ENCODE data around the gene LHFPL4. TPM values are rescaled to one million over a fixed set of nuclear protein-coding genes. Genes with fewer than 3 reads are reported as not detected.
"Not testable (repeated sequence)": the region's sequence is repeated elsewhere in the genome, so short reads cannot be mapped to it uniquely, and the experiment has no call there.

Gene LHFPL4
- total RNA-seq, 1 donor from 2014 or later, result not detected

DNA sequence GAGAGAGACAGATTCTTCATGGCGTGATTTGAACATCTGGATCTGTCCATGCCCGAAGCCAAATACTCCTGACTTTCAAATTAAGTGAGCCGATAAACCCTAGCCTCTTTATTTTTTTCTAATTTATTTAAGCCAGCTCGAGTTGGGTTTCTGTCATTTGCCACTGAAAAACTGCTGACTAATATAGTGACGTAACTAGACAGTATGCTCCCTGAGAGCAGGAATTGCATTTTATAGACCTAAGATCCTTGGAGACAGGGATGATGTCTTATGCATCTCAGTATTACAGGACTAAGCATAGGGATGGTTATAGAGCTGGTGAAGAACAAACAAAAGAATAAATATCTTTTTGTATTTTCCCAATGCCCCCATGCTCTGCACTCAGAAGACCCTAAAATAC is 4.6 kb downstream of the LHFPL4 start:
- no peak for DNase-seq (ENCODE audit: extremely low read depth, low read depth, low spot score)

DNA sequence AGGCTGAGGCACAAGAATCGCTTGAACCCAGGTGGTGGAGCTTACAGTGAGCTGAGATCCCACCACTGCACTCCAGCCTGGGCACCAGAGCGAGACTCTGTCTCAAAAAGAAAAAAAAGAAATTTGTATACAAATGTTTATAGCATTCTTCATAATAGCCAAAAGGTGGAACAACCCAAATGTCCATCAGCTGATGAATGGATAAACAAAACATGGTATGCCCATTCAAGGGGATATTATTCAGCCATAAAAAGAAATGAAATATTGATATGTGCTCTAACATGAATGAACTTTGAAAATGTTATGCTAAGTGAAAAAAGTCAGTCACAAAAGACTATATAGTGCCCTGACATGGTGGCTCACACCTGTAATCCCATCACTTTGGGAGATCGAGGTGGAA is 11.4 kb downstream of the LHFPL4 start:
- DNase-seq (ENCODE audit: extremely low read depth, low read depth, low spot score), result no peak

DNA sequence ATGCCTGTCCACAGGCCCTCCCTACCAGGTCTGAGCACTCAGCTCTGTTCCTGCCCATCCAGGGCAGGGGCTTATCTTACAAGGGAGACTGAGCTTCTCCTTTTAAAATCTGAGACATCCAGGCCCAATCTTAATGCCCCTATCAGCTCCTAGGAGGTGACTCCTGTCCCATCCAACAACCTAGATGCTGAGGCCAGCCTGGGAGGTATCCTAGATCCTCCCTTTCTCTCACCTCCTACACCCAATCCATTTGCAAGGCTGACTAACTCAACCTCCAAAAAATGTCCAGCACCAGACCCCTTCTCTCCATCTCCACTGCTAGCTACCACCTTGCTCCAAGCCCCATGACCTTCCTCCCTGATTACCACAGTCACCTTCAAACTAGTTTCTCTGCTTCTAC is 17.4 kb downstream of the LHFPL4 start:
- DNase-seq (ENCODE audit: extremely low read depth, low read depth, low spot score), result no peak

DNA sequence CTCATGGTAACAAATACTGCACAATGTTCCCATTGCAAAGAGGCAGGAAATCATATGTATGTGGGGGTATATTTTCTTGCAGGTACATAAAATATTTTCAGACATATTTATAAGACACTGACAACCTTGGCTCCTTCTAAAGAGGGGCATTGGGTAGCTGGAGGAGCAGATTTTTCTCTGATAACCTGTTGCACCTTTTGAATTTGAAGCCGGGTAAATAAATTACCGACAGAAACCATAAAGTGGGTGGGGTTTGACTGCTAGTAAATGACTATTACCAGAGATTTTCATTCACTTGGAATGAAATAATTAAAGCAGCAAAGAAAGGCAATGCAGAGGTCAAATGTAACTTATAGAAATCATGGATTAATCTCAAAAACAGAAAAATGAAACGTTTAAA is 19.2 kb downstream of the LHFPL4 start:
- no peak for DNase-seq (ENCODE audit: extremely low read depth, low read depth, low spot score)

DNA sequence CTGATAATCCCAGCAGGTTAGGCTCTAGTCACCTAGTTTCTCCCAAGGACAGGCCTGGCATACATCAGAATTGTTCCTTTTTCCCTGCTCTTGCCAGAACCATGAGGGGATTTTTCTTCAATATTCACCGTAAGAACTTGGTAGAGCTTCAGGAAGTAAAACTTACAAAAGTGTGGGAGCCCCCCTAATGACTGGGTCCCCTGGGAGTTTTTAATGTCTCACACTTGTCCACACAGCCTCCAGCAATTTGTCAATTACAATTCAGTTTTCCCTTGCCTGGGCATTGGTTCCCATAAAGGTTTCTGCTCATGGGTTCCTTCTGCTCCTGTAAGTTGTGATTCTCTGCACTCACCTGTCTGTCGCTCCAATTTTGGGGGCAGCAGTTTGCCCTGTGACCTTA is 28.5 kb downstream of the LHFPL4 start:
- DNase-seq (ENCODE audit: extremely low read depth, low read depth, low spot score), result no peak

DNA sequence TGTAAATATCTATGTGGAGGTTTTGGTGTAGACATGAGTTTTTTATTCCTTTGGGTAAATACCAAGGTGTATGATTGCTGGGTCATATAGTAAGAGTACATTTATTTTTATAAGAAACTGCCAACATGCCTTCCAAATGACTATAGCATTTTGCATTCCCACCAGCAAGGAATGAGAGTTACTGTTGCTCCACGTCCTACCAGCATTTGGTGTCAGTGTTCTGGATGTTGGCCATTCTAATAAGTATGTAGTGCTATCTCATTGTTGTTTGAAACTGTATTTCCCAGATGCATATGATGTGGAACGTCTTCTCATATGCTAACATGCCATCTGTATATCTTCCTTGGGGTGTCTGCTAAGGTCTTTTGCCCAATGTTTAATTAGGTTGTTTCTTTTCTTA is 38.7 kb downstream of the LHFPL4 start:
- DNase-seq (ENCODE audit: extremely low read depth, low read depth, low spot score), result no peak

DNA sequence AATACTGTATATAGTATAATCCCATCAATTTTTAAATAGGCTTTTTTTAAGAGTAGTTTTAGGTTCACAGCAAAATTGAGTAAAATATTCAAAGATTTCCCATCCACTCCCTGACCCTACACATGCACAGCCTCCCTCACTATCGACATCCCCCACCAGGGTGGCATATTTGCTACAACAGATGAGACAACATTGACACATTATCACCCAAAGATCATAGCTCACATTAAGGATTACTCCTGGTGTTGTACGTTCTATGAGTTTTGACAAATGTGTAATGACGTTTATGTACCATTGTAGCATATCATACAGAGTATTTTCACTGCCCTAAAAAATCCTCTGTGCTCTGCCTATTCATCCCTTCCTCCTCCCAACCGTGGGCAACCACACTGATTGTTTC is 39.3 kb downstream of the LHFPL4 start:
- DNase-seq (ENCODE audit: extremely low read depth, low read depth, low spot score), result no peak

DNA sequence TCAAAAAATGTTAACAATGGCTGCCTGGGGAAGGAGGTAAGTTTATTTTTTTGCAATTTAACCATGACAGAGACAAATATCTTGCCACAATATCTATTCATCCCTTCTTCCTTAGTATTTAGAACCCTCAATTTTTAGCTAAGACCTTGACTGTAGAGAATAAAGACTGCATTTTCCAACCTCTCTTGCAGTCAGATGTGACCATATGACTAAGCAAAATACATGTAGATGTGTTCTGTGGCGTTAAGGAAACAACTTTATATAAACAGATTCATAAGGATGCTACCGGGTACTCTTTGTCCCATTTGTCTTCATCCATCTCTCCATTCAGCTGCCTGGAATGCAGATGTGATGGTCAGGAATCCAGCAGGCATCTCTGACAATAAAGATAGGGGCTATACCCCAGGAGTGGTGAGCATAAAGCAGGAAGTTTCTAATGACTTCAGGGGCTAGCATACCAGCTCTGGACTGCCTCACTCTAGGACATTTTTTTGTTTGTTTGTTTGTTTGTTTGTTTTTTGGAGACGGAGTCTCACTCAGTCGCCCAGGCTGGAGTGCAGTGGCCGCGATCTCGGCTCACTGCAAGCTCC is 41.1 kb downstream of the LHFPL4 start:
- no peak for DNase-seq (ENCODE audit: extremely low read depth, low read depth, low spot score)

DNA sequence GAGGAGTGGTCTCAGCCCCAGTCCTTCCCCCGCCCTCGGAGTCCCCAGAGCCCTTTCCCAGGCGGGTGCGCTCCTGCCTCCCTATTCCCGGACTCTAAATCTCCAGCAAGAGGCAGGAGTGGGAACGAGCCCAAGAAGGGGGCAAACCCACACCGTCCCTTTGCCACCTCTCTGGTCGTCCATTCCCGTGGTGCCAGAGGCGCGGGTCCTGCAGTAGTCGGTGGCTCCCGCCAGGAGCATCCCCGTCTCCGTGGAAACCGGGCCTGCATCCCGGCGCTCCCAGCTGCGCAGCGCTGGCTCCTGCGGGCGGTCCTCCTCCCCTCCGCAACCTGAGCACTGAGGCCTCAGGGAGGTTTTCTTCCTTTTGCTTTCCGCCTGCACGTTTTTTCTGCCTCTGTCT is 44.8 kb downstream of the LHFPL4 start:
- no peak for DNase-seq (ENCODE audit: extremely low read depth, low read depth, low spot score)

DNA sequence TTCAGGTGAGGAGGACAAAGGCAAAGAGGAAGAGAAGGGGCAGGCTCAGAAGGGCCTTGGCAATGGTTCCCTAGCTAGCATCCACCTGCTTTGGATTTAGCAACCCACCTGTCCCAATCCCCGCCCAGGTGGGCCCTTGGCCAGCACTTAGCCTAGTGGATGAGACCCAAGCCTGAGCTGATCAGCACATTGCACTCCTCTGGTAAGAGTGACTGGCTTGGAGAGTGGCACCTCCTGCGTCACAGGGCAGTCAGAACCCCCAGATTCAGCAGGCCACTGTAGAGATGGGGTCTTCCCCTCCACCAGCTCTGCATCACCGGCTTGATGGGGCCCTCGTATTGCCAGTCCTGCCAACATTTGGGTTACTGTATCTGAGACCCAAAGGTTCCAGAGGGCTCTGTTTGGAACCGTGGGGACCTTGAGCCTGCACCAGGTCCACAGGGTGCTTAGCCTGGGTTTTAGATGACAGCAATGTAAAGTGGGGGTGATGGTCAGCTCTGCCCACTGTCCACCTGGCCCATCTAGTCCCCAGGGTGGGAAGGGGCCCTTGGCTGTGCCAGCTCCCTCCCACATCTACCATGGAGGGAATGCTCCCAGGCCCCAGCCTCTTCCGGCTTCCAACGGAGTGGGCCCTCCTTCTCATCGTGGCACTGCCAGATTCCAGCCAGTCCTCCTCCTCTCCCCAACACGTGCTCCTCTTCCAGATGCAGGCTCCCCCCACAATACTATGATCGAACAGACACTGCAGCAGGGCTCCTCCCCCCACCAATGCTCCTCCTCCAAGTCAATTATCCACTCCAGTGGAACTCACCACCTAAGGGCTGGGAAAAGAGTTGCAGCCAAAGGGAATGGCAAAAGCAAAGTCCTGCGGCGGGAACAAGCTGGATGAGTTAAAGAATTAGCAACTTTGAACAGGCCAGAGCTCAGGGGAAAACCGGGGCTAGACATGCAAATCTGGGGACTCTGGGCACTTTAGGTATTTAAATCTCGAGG is 45.7 kb downstream of the LHFPL4 start:
- no peak for DNase-seq (ENCODE audit: extremely low read depth, low read depth, low spot score)

DNA sequence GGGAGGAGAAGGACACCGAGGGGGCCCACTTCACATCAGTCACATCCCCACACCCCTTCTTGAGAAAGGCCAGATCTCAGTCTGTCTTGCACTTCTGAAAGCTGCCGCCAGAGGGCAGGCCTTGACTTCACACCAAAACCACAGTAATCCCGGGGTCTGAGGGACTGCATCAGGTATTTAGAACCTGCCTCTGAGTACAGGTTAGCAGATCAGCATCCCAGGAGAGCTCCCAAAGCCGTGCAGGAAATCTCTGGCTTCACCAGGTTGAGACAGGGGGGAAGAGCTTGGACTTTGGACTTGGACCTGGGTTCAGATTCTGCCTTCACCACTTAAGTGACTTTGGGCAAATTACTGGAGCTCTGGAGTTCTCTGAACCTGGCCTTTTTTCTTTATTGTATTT is 50.3 kb downstream of the LHFPL4 start:
- DNase-seq (ENCODE audit: extremely low read depth, low read depth, low spot score), result peak; percentile 45

DNA sequence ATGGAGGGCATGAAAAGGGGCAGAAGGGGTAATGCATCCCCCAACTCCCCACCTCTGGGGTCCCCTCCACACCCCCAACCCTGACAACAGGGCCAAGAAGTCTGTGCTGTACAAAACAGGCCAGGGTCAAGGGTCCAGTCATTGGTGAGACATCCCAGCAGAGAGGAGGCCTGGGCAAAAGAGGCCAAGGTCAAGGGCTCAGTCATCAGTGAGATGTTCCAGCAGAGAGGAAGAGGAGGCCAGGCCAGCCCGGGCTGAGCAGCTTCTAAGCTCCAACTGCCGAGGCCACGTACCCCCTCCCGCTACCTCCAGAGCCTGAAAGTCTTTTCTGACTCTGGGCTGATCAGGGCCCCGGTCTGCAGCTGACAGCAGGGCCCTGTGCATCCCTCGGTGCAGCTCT is 52.4 kb downstream of the LHFPL4 start:
- no peak for DNase-seq (ENCODE audit: extremely low read depth, low read depth, low spot score)

DNA sequence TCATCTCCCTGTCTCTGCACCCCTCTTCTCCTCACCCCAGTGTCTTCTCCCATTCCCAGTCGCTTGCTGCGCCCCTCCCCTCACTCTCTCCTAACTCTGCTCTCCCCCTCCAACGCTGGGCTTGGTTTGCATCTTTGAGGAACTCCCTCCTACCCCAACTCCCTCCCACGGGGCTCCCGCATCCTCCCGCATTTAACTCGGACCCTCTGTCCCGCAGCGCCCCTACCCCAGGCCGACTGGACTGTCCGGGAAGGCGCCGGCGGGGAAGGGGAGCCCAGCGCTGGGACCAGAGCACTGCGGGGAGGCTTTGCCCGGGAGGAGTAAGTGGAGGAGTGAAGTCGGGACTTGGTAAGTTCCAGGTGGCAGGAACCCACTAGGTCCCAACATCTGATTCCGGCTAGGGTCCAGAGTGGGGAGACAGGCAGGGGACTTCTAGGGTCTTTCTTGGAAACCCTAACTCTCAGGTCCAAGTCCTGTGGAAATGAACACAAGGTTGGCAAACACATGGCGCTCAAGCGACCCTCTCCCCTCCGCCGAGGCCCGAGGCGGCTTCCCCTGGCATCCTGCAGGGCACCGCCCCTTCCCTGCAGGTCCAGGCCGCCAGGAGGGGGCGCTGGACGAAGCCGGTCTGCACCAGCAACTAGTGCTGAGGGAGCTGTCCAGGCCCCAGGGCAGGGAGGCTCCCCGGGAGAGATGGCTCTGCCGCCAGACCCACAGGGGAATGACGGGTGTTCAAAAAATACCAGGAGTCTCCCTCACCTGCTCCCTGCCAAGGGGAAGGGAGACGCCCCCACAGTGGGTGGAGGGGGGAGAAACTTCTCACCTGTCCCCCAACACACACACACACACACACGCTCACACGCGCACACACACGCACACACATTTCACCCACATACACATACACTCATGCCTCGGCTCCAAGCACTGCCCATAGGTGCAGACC is 53.2 kb downstream of the LHFPL4 start:
- DNase-seq (ENCODE audit: extremely low read depth, low read depth, low spot score), result no peak

DNA sequence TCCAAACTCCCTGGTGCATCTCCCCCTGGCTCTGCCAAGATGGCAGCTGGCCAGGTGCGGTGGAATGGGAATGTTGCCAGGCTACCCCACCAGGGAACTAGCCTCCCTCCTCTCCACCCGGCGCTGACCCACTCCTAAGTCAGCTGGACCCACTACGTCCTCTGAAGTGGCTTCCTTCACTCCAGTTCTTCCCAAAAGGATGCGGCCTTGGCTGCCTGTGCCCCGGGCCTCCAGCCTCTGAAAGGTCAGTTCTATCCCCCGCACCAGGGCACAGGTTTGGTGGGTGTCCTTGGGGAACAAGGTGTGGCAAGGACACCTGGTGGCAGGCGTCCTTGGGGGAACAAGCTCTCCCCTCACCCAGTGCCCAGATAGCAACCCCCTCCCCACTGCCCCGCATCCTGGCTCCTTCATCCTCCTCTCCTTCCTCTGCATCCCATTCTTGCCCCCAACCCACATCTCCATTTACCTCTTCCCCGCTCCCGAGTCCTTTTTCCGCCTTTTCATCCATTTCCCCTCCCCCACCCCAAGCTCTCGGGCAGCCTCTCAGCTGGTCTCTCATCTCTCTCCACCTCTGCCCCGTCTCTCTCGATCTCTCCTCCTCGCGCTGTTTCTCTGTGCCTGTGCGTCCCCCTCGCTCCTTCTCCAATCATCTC is 54.0 kb downstream of the LHFPL4 start:
- DNase-seq (ENCODE audit: extremely low read depth, low read depth, low spot score), result no peak

DNA sequence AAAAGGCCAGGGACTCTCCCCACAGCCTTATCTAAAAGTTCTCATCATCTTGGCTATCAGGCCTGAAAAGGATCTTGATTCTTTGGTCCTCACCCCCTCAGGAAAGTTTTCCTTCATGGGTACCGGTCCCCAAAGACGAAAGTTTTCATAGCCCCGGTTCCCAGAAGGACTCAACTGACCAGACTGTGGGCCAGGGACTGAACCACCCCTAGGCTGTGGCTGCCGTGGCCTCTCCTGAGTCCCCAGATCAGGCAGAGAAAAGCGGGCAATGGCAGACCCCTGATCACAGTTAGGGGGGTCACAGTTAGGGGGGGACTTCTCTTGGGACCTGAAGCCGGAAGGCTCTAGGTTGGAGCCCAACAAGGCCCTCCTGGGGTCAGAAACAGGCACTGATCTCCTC is 54.8 kb downstream of the LHFPL4 start:
- no peak for DNase-seq (ENCODE audit: extremely low read depth, low read depth, low spot score)

DNA sequence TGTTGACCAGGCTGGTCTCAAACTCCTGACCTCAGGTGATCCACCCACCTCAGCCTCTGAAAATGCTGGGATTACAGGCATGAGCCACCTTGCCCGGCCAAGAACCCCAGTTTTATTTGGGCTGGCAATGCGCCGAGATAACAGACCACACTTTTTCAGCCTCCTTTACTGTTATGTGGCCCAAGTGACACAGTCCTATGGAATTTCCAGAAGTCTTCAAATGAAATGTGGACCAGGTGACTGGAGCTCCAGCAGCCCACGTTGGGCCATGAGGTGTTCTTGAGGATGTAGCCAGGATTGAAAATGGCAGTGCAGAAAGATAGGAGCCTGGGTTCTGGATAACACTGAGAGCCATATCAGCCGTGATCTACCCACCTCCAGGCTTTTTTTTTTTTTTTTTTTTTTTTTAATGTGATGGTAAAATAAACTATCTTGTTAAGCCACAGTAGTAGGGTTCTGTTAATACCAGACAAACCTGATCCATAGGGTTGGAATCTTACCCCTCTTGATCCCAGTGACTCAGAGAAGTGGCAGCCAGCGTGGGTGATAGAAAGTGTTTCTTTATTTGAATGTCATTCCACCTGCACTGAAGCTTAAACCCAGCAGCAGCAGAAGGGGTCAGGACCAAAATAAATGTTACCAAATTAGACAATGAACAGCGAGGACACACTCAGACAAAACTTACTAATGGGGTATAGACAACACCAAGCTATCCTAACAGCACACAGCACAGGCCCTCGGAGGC is 55.6 kb downstream of the LHFPL4 start:
- no peak for DNase-seq (ENCODE audit: extremely low read depth, low read depth, low spot score)

DNA sequence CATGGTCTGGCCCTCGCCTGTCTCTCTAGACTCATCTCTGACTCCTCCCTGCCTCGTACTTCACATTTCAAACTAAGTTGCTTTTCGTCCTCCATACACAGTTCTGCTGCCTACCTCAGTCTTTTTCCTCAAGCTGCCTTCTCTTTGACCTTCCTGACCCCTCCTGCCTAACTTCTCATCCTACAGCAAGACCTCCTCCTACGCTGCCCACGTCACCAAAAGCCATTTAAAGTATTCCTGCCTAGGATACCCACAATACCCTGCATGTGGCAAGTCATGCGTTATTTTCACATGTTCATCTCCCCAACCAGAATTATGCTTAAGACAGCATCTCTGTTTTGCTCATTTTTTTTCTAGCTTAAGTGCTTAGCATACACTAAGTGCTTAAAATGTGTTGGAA is 56.7 kb downstream of the LHFPL4 start:
- DNase-seq (ENCODE audit: extremely low read depth, low read depth, low spot score), result no peak

DNA sequence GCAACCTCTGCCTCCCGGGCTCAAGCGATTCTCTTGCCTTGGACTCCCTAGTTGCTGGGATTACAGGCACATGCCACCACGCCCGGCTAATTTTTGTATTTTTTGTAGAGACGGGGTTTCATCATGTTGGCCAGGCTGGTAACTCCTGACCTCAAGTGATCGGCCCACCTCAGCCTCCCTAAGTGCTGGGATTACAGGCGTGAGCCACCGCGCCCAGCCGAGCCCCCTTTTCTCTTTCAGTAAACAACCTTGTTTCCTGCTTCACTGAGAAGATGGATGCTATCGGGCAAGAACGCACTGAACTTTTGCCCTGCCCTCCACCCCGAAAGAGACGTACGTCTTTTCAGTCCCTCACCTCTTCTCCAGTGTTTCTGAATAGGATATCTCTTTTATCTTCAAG is 59.6 kb downstream of the LHFPL4 start:
- not testable (repeated sequence) for DNase-seq (ENCODE audit: extremely low read depth, low read depth, low spot score)

DNA sequence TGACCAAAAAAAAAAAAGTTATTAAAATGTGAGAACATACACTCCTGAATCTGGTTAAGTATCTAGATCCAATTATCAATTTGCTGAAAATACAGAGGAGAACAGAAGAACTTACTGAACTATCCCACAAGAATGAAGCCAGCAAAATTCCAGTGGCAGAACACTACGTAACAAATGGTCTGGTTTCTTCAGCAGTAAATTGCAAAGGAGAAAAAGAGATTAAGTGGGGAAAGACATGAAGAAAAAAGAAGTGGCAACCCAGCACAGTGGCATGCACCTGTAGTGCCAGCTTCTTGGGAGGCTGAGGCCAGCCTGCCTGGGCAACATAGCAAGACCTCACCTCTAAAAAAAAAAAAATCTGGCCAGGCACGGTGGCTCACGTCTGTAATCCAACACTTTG is 62.1 kb downstream of the LHFPL4 start:
- no peak for DNase-seq (ENCODE audit: extremely low read depth, low read depth, low spot score)

DNA sequence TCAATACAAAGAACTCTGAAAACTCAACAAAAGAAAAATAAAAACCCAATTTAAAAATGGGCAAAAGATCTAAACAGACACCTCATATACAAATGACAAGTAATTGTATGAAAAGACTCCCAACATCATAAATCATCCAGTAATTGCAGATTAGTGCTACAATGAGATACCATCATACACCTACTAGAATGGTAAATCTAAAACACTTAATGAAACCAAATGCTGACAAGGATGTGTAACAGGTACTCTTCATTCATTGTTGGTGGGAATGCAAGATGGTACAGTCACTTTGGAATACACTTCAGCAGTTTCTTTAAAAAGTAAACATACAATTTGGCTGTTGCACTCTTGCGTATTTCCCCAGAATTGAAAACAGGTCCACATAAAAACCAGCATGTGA is 68.4 kb downstream of the LHFPL4 start:
- DNase-seq (ENCODE audit: extremely low read depth, low read depth, low spot score), result no peak
